Measurements from ENCODE around the gene SYPL1.

The SYPL1 gene

GRCh38 chr7:106121189-106121810 is 9.2 kb upstream of the SYPL1 start:
- no peak for DNase-seq (ENCODE audit: low read depth)

GRCh38 chr7:106120500-106120899 is 8.4 kb upstream of the SYPL1 start:
- DNase-seq (ENCODE audit: low read depth), result no peak

- DNase-seq (ENCODE audit: low read depth), result no peak
Measured at GRCh38 chr7:106119719-106120118, 7.6 kb upstream of the SYPL1 start.

GRCh38 chr7:106117786-106118544 is 5.9 kb upstream of the SYPL1 start:
- no peak for DNase-seq (ENCODE audit: low read depth)

- no peak for DNase-seq (ENCODE audit: low read depth)
Measured at GRCh38 chr7:106116161-106116704, 4.1 kb upstream of the SYPL1 start.

GRCh38 chr7:106114716-106115383 is 2.7 kb upstream of the SYPL1 start:
- no peak for DNase-seq (ENCODE audit: low read depth)

- DNase-seq (ENCODE audit: low read depth), result no peak
Measured at GRCh38 chr7:106112972-106113421, 885 bp upstream of the SYPL1 start.

- DNase-seq (ENCODE audit: low read depth), result no peak
Measured at GRCh38 chr7:106111655-106112117, 426 bp downstream of the SYPL1 start.

- no peak for DNase-seq (ENCODE audit: low read depth)
Measured at GRCh38 chr7:106110885-106111654, 1.0 kb downstream of the SYPL1 start.

GRCh38 chr7:106110238-106110560 is 1.9 kb downstream of the SYPL1 start:
- DNase-seq (ENCODE audit: low read depth), result no peak

GRCh38 chr7:106109521-106110237 is 2.4 kb downstream of the SYPL1 start:
- DNase-seq (ENCODE audit: low read depth), result no peak

- DNase-seq (ENCODE audit: low read depth), result no peak
Measured at GRCh38 chr7:106108991-106109390, 3.1 kb downstream of the SYPL1 start.

- no peak for DNase-seq (ENCODE audit: low read depth)
Measured at GRCh38 chr7:106104721-106105260, 7.3 kb downstream of the SYPL1 start.

- DNase-seq (ENCODE audit: low read depth), result no peak
Measured at GRCh38 chr7:106102387-106102966, 9.6 kb downstream of the SYPL1 start.

GRCh38 chr7:106101726-106102125 is 10.4 kb downstream of the SYPL1 start:
- no peak for DNase-seq (ENCODE audit: low read depth)

GRCh38 chr7:106100863-106101629 is 11.1 kb downstream of the SYPL1 start:
- DNase-seq (ENCODE audit: low read depth), result no peak

- DNase-seq (ENCODE audit: low read depth), result no peak
Measured at GRCh38 chr7:106099539-106099938, 12.6 kb downstream of the SYPL1 start.

- DNase-seq (ENCODE audit: low read depth), result no peak
Measured at GRCh38 chr7:106098889-106099288, 13.2 kb downstream of the SYPL1 start.

GRCh38 chr7:106095634-106096033 is 16.5 kb downstream of the SYPL1 start:
- DNase-seq (ENCODE audit: low read depth), result no peak

GRCh38 chr7:106094780-106095179 is 17.3 kb downstream of the SYPL1 start:
- no peak for DNase-seq (ENCODE audit: low read depth)

Measured in HS-5 (cell line).